CD4-positive, CD25-positive, alpha-beta regulatory T cell (primary cell): Measurements from ENCODE around the gene NT5DC4. TPM values are rescaled to one million over a fixed set of nuclear protein-coding genes. Genes with fewer than 3 reads are reported as not detected.

Experiments used
- ATAC-seq, 2 donors: fragments of 150-1000 bp; cut with Tn5 transposase; one replicate each; pipeline ENCODE4 v1.10.0; 2021; ENCODE audit warnings: low read depth in 2 of 2, moderate number of reproducible peaks in 2 of 2, moderate library complexity in 1 of 2
- DNase-seq, 3 donors: peaks; one replicate each; pipeline versions ENCODE4 v3.0.0 to v3.0.0-alpha.2; 2012 to 2022; ENCODE audit warnings: mixed read lengths in 1 of 3
- H3K27ac ChIP-seq: one replicate; pipeline ENCODE4 v1.7.0; 2013; ENCODE audit warnings: mild to moderate bottlenecking, low read length; ENCODE audit not compliant: insufficient read depth, poor library complexity, severe bottlenecking
- H3K27me3 ChIP-seq: one replicate; pipeline ENCODE4 v1.7.0; 2013; ENCODE audit warnings: low read length; ENCODE audit not compliant: control insufficient read depth, insufficient read depth
- H3K36me3 ChIP-seq: one replicate; pipeline ENCODE4 v1.7.0; 2013; ENCODE audit warnings: mild to moderate bottlenecking, low read length, moderate library complexity; ENCODE audit not compliant: control insufficient read depth, insufficient read depth
- H3K4me1 ChIP-seq: 2 replicates; pipeline ENCODE4 v1.7.0; 2013; ENCODE audit warnings: mild to moderate bottlenecking, low read length; ENCODE audit not compliant: insufficient read depth, control insufficient read depth, poor library complexity, severe bottlenecking
- H3K4me3 ChIP-seq: one replicate; pipeline ENCODE4 v1.7.0; 2013; ENCODE audit warnings: low read depth, mild to moderate bottlenecking, low read length, moderate library complexity
- H3K9me3 ChIP-seq, 2 experiments: 1 replicate in 1 of 2; 2 replicates in 1 of 2; pipeline ENCODE4 v1.7.0; 2013; ENCODE audit warnings: low read length in 2 of 2, mild to moderate bottlenecking in 1 of 2, moderate library complexity in 1 of 2; ENCODE audit not compliant: control insufficient read depth in 2 of 2
- H3K27ac Mint-ChIP-seq, 3 donors: one replicate each; pipeline ENCODE4 v1.8.0; 2020 to 2022; ENCODE audit warnings: mild to moderate bottlenecking in 3 of 3, mixed read lengths in 3 of 3, moderate library complexity in 2 of 3
- H3K27me3 Mint-ChIP-seq: one replicate; pipeline ENCODE4 v1.8.0; 2022; ENCODE audit warnings: mild to moderate bottlenecking, mixed read lengths
- H3K36me3 Mint-ChIP-seq: one replicate; pipeline ENCODE4 v1.8.0; 2020; ENCODE audit warnings: mixed read lengths
- H3K4me1 Mint-ChIP-seq, 4 donors: one replicate each; pipeline ENCODE4 v1.8.0; 2020 to 2022; ENCODE audit warnings: mixed read lengths in 4 of 4, mild to moderate bottlenecking in 1 of 4
- H3K4me3 Mint-ChIP-seq, 4 donors: one replicate each; pipeline ENCODE4 v1.8.0; 2020 to 2022; ENCODE audit warnings: mild to moderate bottlenecking in 4 of 4, mixed read lengths in 4 of 4, moderate library complexity in 3 of 4
- H3K9me3 Mint-ChIP-seq, 7 donors: one replicate each; pipeline ENCODE4 v1.8.0; 2020 to 2022; ENCODE audit warnings: mixed read lengths in 7 of 7, mild to moderate bottlenecking in 3 of 7, moderate library complexity in 2 of 7
- polyA plus RNA-seq, 4 donors: library from polyadenylated mRNA; unstranded; fragments of 300-500 nt; fragmentation: Illumina TruSeq; gene quantifications; one replicate each; pipeline ENCODE4 v1.2.3, GENCODE V29; 2021
- total RNA-seq: library from RNA; stranded (reverse); gene quantifications from one replicate; pipeline ENCODE4 v1.2.3, GENCODE V29; 2022

Gene NT5DC4
- total and polyA plus RNA-seq, 5 donors from 2014 or later, result not detected

GRCh38 chr2:112773556-112773955, 52.7 kb downstream of the NT5DC4 start:
- no peak for DNase-seq
- Mint-ChIP-seq H3K4me3 (no peak overlapping the region), H3K9me3 (peaks cover 0 to 2% (median 0%) of the 10 kb centered on the region in 7 donors), H3K27ac (peak overlapping the region in 1 of 3 donors; percentile 7), H3K36me3 (no peaks in the 10 kb centered on the region), H3K27me3 (no peaks in the 10 kb centered on the region), H3K4me1 (peaks cover 5 to 15% (median 12%) of the 10 kb centered on the region in 4 donors)
- no peaks in the 10 kb centered on the region for H3K9me3 ChIP-seq
- H3K27ac ChIP-seq, result no peak overlapping the region
- H3K4me3 ChIP-seq, result no peak overlapping the region
- ATAC-seq, result no peak
- no peaks in the 10 kb centered on the region for H3K36me3 ChIP-seq
- no peaks in the 10 kb centered on the region for H3K27me3 ChIP-seq
- peaks cover 9% of the 10 kb centered on the region for H3K4me1 ChIP-seq

- ATAC-seq, result no peak
- H3K27me3 Mint-ChIP-seq, result no peaks in the 10 kb centered on the region
- Histone ChIP-seq H3K4me1 (peaks cover 9% of the 10 kb centered on the region), H3K27ac (no peak overlapping the region), H3K9me3 (no peaks in the 10 kb centered on the region), H3K4me3 (no peak overlapping the region), H3K36me3 (no peaks in the 10 kb centered on the region), H3K27me3 (no peaks in the 10 kb centered on the region)
- H3K9me3 Mint-ChIP-seq, result peaks cover 0 to 2% (median 0%) of the 10 kb centered on the region in 7 donors
- peak overlapping the region in 1 of 3 donors; percentile 63 for H3K27ac Mint-ChIP-seq
- DNase-seq, result no peak
- no peaks in the 10 kb centered on the region for H3K36me3 Mint-ChIP-seq
- no peak overlapping the region for H3K4me3 Mint-ChIP-seq
- H3K4me1 Mint-ChIP-seq, result peaks cover 5 to 10% (median 9%) of the 10 kb centered on the region in 4 donors
These were observed 53.9 kb downstream of the NT5DC4 start for GRCh38 chr2:112774536-112775285.

- Mint-ChIP-seq H3K9me3 (peaks cover 0 to 2% (median 0%) of the 10 kb centered on the region in 7 donors), H3K4me3 (no peak overlapping the region), H3K27me3 (no peaks in the 10 kb centered on the region), H3K27ac (no peak overlapping the region), H3K36me3 (no peaks in the 10 kb centered on the region), H3K4me1 (peaks cover 5 to 10% (median 9%) of the 10 kb centered on the region in 4 donors)
- Histone ChIP-seq H3K36me3 (no peaks in the 10 kb centered on the region), H3K9me3 (no peaks in the 10 kb centered on the region), H3K27me3 (no peaks in the 10 kb centered on the region), H3K27ac (no peak overlapping the region), H3K4me3 (no peak overlapping the region), H3K4me1 (peaks cover 9% of the 10 kb centered on the region)
- ATAC-seq, result no peak
- DNase-seq, result no peak
These were observed 55.3 kb downstream of the NT5DC4 start for GRCh38 chr2:112776113-112776512.

- Mint-ChIP-seq H3K9me3 (peaks cover 0 to 2% (median 0%) of the 10 kb centered on the region in 7 donors), H3K4me3 (no peak overlapping the region), H3K27ac (peak overlapping the region in 1 of 3 donors; percentile 9), H3K4me1 (peaks cover 5 to 10% (median 9%) of the 10 kb centered on the region in 4 donors), H3K27me3 (no peaks in the 10 kb centered on the region), H3K36me3 (no peaks in the 10 kb centered on the region)
- no peak for ATAC-seq
- no peak overlapping the region for H3K4me3 ChIP-seq
- H3K27ac ChIP-seq, result no peak overlapping the region
- H3K27me3 ChIP-seq, result no peaks in the 10 kb centered on the region
- no peaks in the 10 kb centered on the region for H3K9me3 ChIP-seq
- no peaks in the 10 kb centered on the region for H3K36me3 ChIP-seq
- H3K4me1 ChIP-seq, result peaks cover 9% of the 10 kb centered on the region
- DNase-seq, result no peak
These were observed 56.2 kb downstream of the NT5DC4 start for GRCh38 chr2:112777036-112777435.

GRCh38 chr2:112779598-112779997, 58.8 kb downstream of the NT5DC4 start:
- Mint-ChIP-seq H3K27ac (no peak overlapping the region), H3K4me1 (peaks cover 5 to 21% (median 10%) of the 10 kb centered on the region in 4 donors), H3K36me3 (no peaks in the 10 kb centered on the region), H3K27me3 (no peaks in the 10 kb centered on the region), H3K9me3 (peaks cover 0 to 2% (median 0%) of the 10 kb centered on the region in 7 donors), H3K4me3 (no peak overlapping the region)
- no peak overlapping the region for H3K27ac ChIP-seq
- H3K4me1 ChIP-seq, result peaks cover 9% of the 10 kb centered on the region
- no peaks in the 10 kb centered on the region for H3K36me3 ChIP-seq
- DNase-seq (no peak), ATAC-seq (no peak)
- no peaks in the 10 kb centered on the region for H3K27me3 ChIP-seq
- no peak overlapping the region for H3K4me3 ChIP-seq
- no peaks in the 10 kb centered on the region for H3K9me3 ChIP-seq

- ATAC-seq, result no peak
- H3K4me1 Mint-ChIP-seq, result peaks cover under 1 to 14% (median 4%) of the 10 kb centered on the region in 4 donors
- Histone ChIP-seq H3K9me3 (no peaks in the 10 kb centered on the region), H3K27me3 (no peaks in the 10 kb centered on the region), H3K4me3 (no peak overlapping the region), H3K36me3 (no peaks in the 10 kb centered on the region), H3K4me1 (peaks cover 3% of the 10 kb centered on the region), H3K27ac (no peak overlapping the region)
- no peaks in the 10 kb centered on the region for H3K27me3 Mint-ChIP-seq
- no peak overlapping the region for H3K27ac Mint-ChIP-seq
- H3K4me3 Mint-ChIP-seq, result no peak overlapping the region
- peaks cover 0 to 2% (median 0%) of the 10 kb centered on the region in 7 donors for H3K9me3 Mint-ChIP-seq
- H3K36me3 Mint-ChIP-seq, result no peaks in the 10 kb centered on the region
- no peak for DNase-seq
These were observed 61.5 kb downstream of the NT5DC4 start for GRCh38 chr2:112782234-112782799.

GRCh38 chr2:112783187-112783714, 62.4 kb downstream of the NT5DC4 start:
- H3K27me3 Mint-ChIP-seq, result no peaks in the 10 kb centered on the region
- ATAC-seq (no peak), DNase-seq (no peak)
- no peak overlapping the region for H3K27ac Mint-ChIP-seq
- no peaks in the 10 kb centered on the region for H3K4me1 ChIP-seq
- H3K4me1 Mint-ChIP-seq, result peaks cover 0 to 11% (median under 1%) of the 10 kb centered on the region in 4 donors
- H3K36me3 Mint-ChIP-seq, result no peaks in the 10 kb centered on the region
- no peaks in the 10 kb centered on the region for H3K27me3 ChIP-seq
- no peaks in the 10 kb centered on the region for H3K36me3 ChIP-seq
- H3K4me3 Mint-ChIP-seq, result no peak overlapping the region
- H3K9me3 ChIP-seq, result no peaks in the 10 kb centered on the region
- no peak overlapping the region for H3K27ac ChIP-seq
- H3K9me3 Mint-ChIP-seq, result peaks cover 0 to 2% (median 0%) of the 10 kb centered on the region in 7 donors
- no peak overlapping the region for H3K4me3 ChIP-seq
